SK-N-SH (cell line): Measurements from ENCODE around the gene SNAP25. TPM values are rescaled to one million over a fixed set of nuclear protein-coding genes. Genes with fewer than 3 reads are reported as not detected.

ENCODE experiments used
- CTCF ChIA-PET: fragments of 300-600, 350-600 bp; formaldehyde crosslinking; extraction: SDS; loops from one replicate; lab custom pipeline; 2021; lab: Yijun Ruan, JAX
- POLR2A ChIA-PET: fragments of 350-600 bp; sonication (Branson Sonifier 250); formaldehyde crosslinking; extraction: SDS; loops from one replicate; lab custom pipeline; 2020; ENCODE audit warnings: antibody characterized with exemption, inconsistent platforms; lab: Yijun Ruan, JAX
- DNase-seq: peaks from one replicate; pipeline ENCODE4 v3.0.0; 2012
- H2AFZ ChIP-seq: fragments of 200-600 bp; sonication (generic); 2 replicates; pipeline ENCODE4 v1.8.1; 2016; ENCODE audit warnings: antibody characterized with exemption, mild to moderate bottlenecking, low read depth
- H3F3A ChIP-seq: fragments of 200-600 bp; sonication (generic); replicated peaks from 2 replicates; pipeline ENCODE3; 2016; ENCODE audit warnings: antibody characterized with exemption, mild to moderate bottlenecking; ENCODE audit not compliant: insufficient read depth
- H3K27ac ChIP-seq, 2 experiments: fragments of 200-500 bp in 1 of 2; fragments of 200-600 bp in 1 of 2; sonication (Bioruptor generic) in 1 of 2; sonication (generic), shearing (Covaris generic) in 1 of 2; 2 replicates each; pipeline versions ENCODE4 v1.5.1 to v1.6.1; 2014 to 2016; ENCODE audit warnings: low read depth in 2 of 2, inconsistent platforms in 1 of 2, low read length in 1 of 2, mild to moderate bottlenecking in 1 of 2, mixed read lengths in 1 of 2
- H3K27me3 ChIP-seq: fragments of 200-600 bp; sonication (generic), shearing (Covaris generic); 2 replicates; pipeline ENCODE4 v1.6.1; 2016; ENCODE audit warnings: mixed run types; ENCODE audit not compliant: insufficient read depth
- H3K36me3 ChIP-seq, 2 experiments: fragments of 200-500 bp in 1 of 2; fragments of 200-600 bp in 1 of 2; sonication (Bioruptor generic) in 1 of 2; sonication (generic) in 1 of 2; replicated peaks in 1 of 2; 2 replicates each; pipeline versions ENCODE3 to v1.5.1; 2014 to 2016; ENCODE audit warnings: low read length in 1 of 2, mild to moderate bottlenecking in 1 of 2; ENCODE audit not compliant: insufficient read depth in 2 of 2, control insufficient read depth in 1 of 2
- H3K4me1 ChIP-seq, 2 experiments: fragments of 200-500 bp in 1 of 2; fragments of 200-600 bp in 1 of 2; sonication (Bioruptor generic) in 1 of 2; sonication (generic), shearing (Covaris generic) in 1 of 2; 2 replicates each; pipeline versions ENCODE4 v1.5.1 to v1.6.1; 2014 to 2016; ENCODE audit warnings: low read depth in 1 of 2, low read length in 1 of 2, mixed run types in 1 of 2; ENCODE audit not compliant: insufficient read depth in 2 of 2, control insufficient read depth in 1 of 2
- H3K4me2 ChIP-seq: fragments of 200-600 bp; sonication (generic), shearing (Covaris generic); 2 replicates; pipeline ENCODE4 v1.6.1; 2017; ENCODE audit warnings: mixed run types
- H3K4me3 ChIP-seq, 2 experiments: fragments of 200-500 bp in 1 of 2; fragments of 200-600 bp in 1 of 2; sonication (Bioruptor generic) in 1 of 2; sonication (generic), shearing (Covaris generic) in 1 of 2; 2 replicates each; pipeline versions ENCODE4 v1.5.1 to v1.8.1; 2014 to 2016; ENCODE audit warnings: low read depth in 2 of 2, inconsistent platforms in 1 of 2, low read length in 1 of 2, mild to moderate bottlenecking in 1 of 2, mixed read lengths in 1 of 2, moderate library complexity in 1 of 2
- H3K79me2 ChIP-seq: fragments of 200-600 bp; sonication (generic); 2 replicates; pipeline ENCODE4 v1.8.1; 2017; ENCODE audit warnings: mild to moderate bottlenecking; ENCODE audit not compliant: insufficient read depth
- H3K9ac ChIP-seq: fragments of 200-600 bp; sonication (generic); 2 replicates; pipeline ENCODE4 v1.6.1; 2017; ENCODE audit warnings: mixed run types
- H3K9me2 ChIP-seq: fragments of 200-600 bp; sonication (generic); 2 replicates; pipeline ENCODE4 v1.6.1; 2017; ENCODE audit warnings: mixed run types
- H3K9me3 ChIP-seq: fragments of 200-600 bp; sonication (generic); 2 replicates; pipeline ENCODE4 v1.6.1; 2017; ENCODE audit warnings: mixed run types, mild to moderate bottlenecking, moderate library complexity
- H4K20me1 ChIP-seq: fragments of 200-600 bp; sonication (generic); 2 replicates; pipeline ENCODE4 v1.6.1; 2017; ENCODE audit warnings: mild to moderate bottlenecking, mixed run types; ENCODE audit not compliant: insufficient read depth
- CHD2 ChIP-seq: fragments of 150-350 bp; IDR thresholded peaks from 2 replicates; pipeline ENCODE4 v1.6.1; 2018; ENCODE audit warnings: low read length; ENCODE audit not compliant: partially characterized antibody
- ELF1 ChIP-seq: IDR thresholded peaks from 2 replicates; pipeline ENCODE4 v1.4.0; 2012
- EP300 ChIP-seq, 2 experiments: IDR thresholded peaks; 2 replicates each; pipeline versions ENCODE4 v1.4.0 to v1.6.1; 2012; ENCODE audit warnings: borderline replicate concordance in 1 of 2, low read depth in 1 of 2, low read length in 1 of 2
- EZH2phosphoT487 ChIP-seq: fragments of 200-600 bp; sonication (generic); IDR thresholded peaks from 2 replicates; pipeline ENCODE4 v1.6.1; 2017; ENCODE audit warnings: low read depth, mixed run types, mild to moderate bottlenecking, antibody characterized with exemption, moderate library complexity, borderline replicate concordance
- GABPA ChIP-seq: IDR thresholded peaks from 2 replicates; pipeline ENCODE4 v1.4.0; 2012; ENCODE audit warnings: low read depth, mild to moderate bottlenecking
- GATA2 ChIP-seq: sonication (generic); formaldehyde crosslinking; IDR thresholded peaks from 2 replicates; pipeline ENCODE4 v1.5.0; 2020; ENCODE audit warnings: mild to moderate bottlenecking, missing genetic modification reagents
- MEF2A ChIP-seq: IDR thresholded peaks from 2 replicates; pipeline ENCODE4 v1.4.0; 2012; ENCODE audit warnings: low read depth, borderline replicate concordance
- MXI1 ChIP-seq: IDR thresholded peaks from 2 replicates; pipeline ENCODE4 v1.6.1; 2012; ENCODE audit warnings: mild to moderate bottlenecking, low read depth, low read length, improper control_type of control experiment
- NFIC ChIP-seq: IDR thresholded peaks from 2 replicates; pipeline ENCODE4 v1.4.0; 2012; ENCODE audit warnings: borderline replicate concordance
- NRF1 ChIP-seq: IDR thresholded peaks from 2 replicates; pipeline ENCODE4 v1.6.1; 2012; ENCODE audit warnings: low read depth, mild to moderate bottlenecking, low read length
- POLR2AphosphoS5 ChIP-seq: IDR thresholded peaks from 2 replicates; pipeline ENCODE4 v1.6.1; 2012; ENCODE audit warnings: low read depth, low read length
- RFX5 ChIP-seq: IDR thresholded peaks from 2 replicates; pipeline ENCODE4 v1.6.1; 2012; ENCODE audit warnings: mild to moderate bottlenecking, improper control_type of control experiment, low read length
- RXRA ChIP-seq: IDR thresholded peaks from 2 replicates; pipeline ENCODE4 v1.4.0; 2012; ENCODE audit warnings: low read depth, mild to moderate bottlenecking, borderline replicate concordance
- SIN3A ChIP-seq: IDR thresholded peaks from 2 replicates; pipeline ENCODE4 v1.6.1; 2012; ENCODE audit warnings: low read depth, mild to moderate bottlenecking, low read length, moderate library complexity, borderline replicate concordance
- SMC3 ChIP-seq: IDR thresholded peaks from 2 replicates; pipeline ENCODE4 v1.6.1; 2012; ENCODE audit warnings: low read depth, low read length, improper control_type of control experiment
- TAF1 ChIP-seq: IDR thresholded peaks from 2 replicates; pipeline ENCODE4 v1.6.1; 2012; ENCODE audit warnings: low read depth, mild to moderate bottlenecking, low read length, moderate library complexity, borderline replicate concordance
- TCF12 ChIP-seq: IDR thresholded peaks from 2 replicates; pipeline ENCODE4 v1.4.0; 2012
- TEAD4 ChIP-seq: IDR thresholded peaks from 2 replicates; pipeline ENCODE4 v1.4.0; 2012; ENCODE audit warnings: mild to moderate bottlenecking, borderline replicate concordance; ENCODE audit not compliant: insufficient read depth
- WGBS: methylation state at CpG from one replicate; pipeline ENCODE4 v1.1.6; 2017; ENCODE audit warnings: low lambda C conversion rate; 5-methylcytosine and 5-hydroxymethylcytosine counted together
- polyA plus RNA-seq, 3 experiments: library from polyadenylated mRNA; depleted of rRNA; stranded (reverse); fragments of >200 nt; gene quantifications; 2 replicates each; pipeline ENCODE4 v1.2.3, GENCODE V29; 2012
- TF ChIP-seq, protein P1 (sequence below): IDR thresholded peaks from 2 replicates; pipeline ENCODE4 v1.6.1; 2012; ENCODE audit warnings: mild to moderate bottlenecking, low read depth, low read length, moderate library complexity
- TF ChIP-seq, protein P2 (sequence below): fragments of 150-350 bp; IDR thresholded peaks from 2 replicates; pipeline ENCODE4 v1.6.1; 2016; ENCODE audit warnings: mild to moderate bottlenecking, low read depth, low read length
- TF ChIP-seq, protein P3 (sequence below): IDR thresholded peaks from 2 replicates; pipeline ENCODE4 v1.4.0; 2012; ENCODE audit warnings: low read depth, borderline replicate concordance
- TF ChIP-seq, protein P4 (sequence below): IDR thresholded peaks from 2 replicates; pipeline ENCODE4; 2012
- TF ChIP-seq, protein P5 (sequence below): fragments of 150-350 bp; IDR thresholded peaks from 2 replicates; pipeline ENCODE4 v1.6.1; 2017; ENCODE audit warnings: antibody characterized with exemption, low read length, low read depth, borderline replicate concordance

SNAP25 gene
- polyA plus RNA-seq, 1 of the 3 experiments (the other 2 are of a cell fraction), result 42.4 TPM

DNA sequence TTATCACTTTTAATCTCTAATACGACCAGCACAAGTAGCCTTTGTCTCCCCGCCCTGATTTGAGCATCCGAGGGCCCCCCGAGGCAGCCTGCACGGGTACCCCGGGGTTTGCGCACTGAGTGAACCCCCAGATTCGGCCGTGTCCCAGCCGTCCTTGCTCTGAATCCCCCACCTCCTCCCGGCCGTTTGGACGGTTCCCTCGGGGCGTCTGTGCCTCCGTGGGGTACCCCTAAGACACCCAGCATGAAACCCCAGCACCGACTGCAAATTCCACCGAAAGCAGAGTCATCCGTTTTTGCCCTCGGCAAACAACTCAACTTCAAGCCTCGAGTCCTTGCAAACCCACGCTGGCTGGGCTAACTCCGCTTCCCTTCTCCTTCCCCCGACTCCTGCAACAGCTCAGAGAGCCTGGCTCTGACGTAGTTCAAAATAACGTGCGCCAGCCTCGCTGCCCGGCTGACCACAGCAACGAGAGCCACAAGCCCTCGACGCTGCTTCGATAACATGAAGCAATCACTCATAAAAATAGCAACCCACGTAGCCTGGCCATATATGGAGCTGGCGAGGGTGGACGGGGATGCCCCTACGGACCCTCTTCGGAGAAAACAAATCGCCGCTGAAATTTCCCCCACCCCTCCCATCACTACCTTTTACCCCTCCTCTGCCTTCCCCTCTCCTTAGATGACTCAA lies 764 bp upstream of the SNAP25 start (continued):
- TF ChIP-seq GATA2 (CRISPR knock-in tag) (no peak), TCF12 (no peak; the same call in 1 of the 2 replicates), NRF1 (no peak), RXRA (0 out of 2 replicates have a peak, but pooled peaks have one; percentile 8)
- TF ChIP-seq, all 33 proteins: peak for 10

DNA sequence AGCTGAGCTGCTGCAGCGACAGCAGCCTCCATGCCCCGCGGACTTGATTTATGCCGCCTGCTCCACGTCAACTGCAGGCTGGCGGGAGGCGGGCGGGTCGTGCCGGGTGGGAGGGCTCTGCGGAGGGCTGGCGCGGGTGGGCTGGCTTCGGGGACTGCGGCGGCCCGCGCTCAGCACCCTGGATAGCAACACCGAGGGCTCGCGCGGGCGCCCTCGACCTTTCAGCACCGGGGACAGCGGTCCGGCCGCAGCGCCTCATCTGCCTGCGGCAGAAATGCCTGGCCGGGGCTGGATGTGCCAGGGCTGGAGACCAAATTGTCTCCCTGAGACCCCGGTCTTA lies 792 bp downstream of the SNAP25 start:
- CTCF ChIA-PET, result interaction anchor here (1.0 to 3.9 kb wide), 4 partner anchors 21 to 242 kb away, joined by 3 to 20 read pairs (median 7); no protein-coding TSS in a partner anchor
- Histone ChIP-seq H3K4me2 (peak overlapping the region; percentile 75), H2AFZ (peak overlapping the region; percentile 80; the same call in 1 of the 2 replicates), H3K9me3 (no peaks in the 10 kb centered on the region), H3K4me3 (peak overlapping the region; percentile 68 to 69), H3K9me2 (no peaks in the 10 kb centered on the region), H3K27ac (peak overlapping the region; percentile 48 to 87; a peak in 3 of 4 replicates), H3K27me3 (no peaks in the 10 kb centered on the region), H3K9ac (peak overlapping the region; percentile 44; the same call in 1 of the 2 replicates), H3F3A (peaks cover 15% of the 10 kb centered on the region), H3K36me3 (peaks cover 0 to under 1% of the 10 kb centered on the region in 2 experiments), H3K79me2 (no peaks in the 10 kb centered on the region), H3K4me1 (peaks cover 0 to 20% of the 10 kb centered on the region in 2 experiments; a peak in 2 of 4 replicates), H4K20me1 (peaks cover 4% of the 10 kb centered on the region; the same call in 1 of the 2 replicates)
- DNase-seq, result peak; percentile 84
- POLR2A ChIA-PET, result interaction anchor here (1.0 to 2.7 kb wide), 6 partner anchors 44 to 215 kb away, joined by 3 to 24 read pairs (median 6); partner anchors contain the start of genes ANKEF1, MKKS and SLX4IP
- WGBS, result 0% methylated on average over 2 of the region's 32 CpGs
- TF ChIP-seq CHD2, result peak; percentile 5
- no peak for TF ChIP-seq MEF2A
- TF ChIP-seq EZH2phosphoT487, result no peak
- TF ChIP-seq GATA2 (CRISPR knock-in tag), result 0 out of 2 replicates have a peak, but pooled peaks have one; percentile 13
- TF ChIP-seq TEAD4, result no peak
- peak; percentile 100 for TF ChIP-seq SIN3A
- TF ChIP-seq GABPA, result no peak
- peak; percentile 94 for TF ChIP-seq MXI1
- no peak for TF ChIP-seq NRF1
- peak; percentile 32; the same call in 1 of the 2 replicates for TF ChIP-seq NFIC
- TF ChIP-seq, protein P1, sequence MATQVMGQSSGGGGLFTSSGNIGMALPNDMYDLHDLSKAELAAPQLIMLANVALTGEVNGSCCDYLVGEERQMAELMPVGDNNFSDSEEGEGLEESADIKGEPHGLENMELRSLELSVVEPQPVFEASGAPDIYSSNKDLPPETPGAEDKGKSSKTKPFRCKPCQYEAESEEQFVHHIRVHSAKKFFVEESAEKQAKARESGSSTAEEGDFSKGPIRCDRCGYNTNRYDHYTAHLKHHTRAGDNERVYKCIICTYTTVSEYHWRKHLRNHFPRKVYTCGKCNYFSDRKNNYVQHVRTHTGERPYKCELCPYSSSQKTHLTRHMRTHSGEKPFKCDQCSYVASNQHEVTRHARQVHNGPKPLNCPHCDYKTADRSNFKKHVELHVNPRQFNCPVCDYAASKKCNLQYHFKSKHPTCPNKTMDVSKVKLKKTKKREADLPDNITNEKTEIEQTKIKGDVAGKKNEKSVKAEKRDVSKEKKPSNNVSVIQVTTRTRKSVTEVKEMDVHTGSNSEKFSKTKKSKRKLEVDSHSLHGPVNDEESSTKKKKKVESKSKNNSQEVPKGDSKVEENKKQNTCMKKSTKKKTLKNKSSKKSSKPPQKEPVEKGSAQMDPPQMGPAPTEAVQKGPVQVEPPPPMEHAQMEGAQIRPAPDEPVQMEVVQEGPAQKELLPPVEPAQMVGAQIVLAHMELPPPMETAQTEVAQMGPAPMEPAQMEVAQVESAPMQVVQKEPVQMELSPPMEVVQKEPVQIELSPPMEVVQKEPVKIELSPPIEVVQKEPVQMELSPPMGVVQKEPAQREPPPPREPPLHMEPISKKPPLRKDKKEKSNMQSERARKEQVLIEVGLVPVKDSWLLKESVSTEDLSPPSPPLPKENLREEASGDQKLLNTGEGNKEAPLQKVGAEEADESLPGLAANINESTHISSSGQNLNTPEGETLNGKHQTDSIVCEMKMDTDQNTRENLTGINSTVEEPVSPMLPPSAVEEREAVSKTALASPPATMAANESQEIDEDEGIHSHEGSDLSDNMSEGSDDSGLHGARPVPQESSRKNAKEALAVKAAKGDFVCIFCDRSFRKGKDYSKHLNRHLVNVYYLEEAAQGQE, result peak; percentile 100
- TF ChIP-seq RFX5, result no peak
- TF ChIP-seq, protein P2, sequence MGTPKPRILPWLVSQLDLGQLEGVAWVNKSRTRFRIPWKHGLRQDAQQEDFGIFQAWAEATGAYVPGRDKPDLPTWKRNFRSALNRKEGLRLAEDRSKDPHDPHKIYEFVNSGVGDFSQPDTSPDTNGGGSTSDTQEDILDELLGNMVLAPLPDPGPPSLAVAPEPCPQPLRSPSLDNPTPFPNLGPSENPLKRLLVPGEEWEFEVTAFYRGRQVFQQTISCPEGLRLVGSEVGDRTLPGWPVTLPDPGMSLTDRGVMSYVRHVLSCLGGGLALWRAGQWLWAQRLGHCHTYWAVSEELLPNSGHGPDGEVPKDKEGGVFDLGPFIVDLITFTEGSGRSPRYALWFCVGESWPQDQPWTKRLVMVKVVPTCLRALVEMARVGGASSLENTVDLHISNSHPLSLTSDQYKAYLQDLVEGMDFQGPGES, result no peak
- no peak for TF ChIP-seq SMC3
- peak in 1 of 2 experiments; percentile 49; a peak in 1 of 4 replicates for TF ChIP-seq EP300 (IDR thresholded peaks at IDR 0.05; ENCODE audit: borderline replicate concordance in 1 of 2, low read depth in 1 of 2, low read length in 1 of 2)
- TF ChIP-seq TCF12, result 0 out of 2 replicates have a peak, but pooled peaks have one; percentile 6
- no peak for TF ChIP-seq TAF1
- TF ChIP-seq, protein P3, sequence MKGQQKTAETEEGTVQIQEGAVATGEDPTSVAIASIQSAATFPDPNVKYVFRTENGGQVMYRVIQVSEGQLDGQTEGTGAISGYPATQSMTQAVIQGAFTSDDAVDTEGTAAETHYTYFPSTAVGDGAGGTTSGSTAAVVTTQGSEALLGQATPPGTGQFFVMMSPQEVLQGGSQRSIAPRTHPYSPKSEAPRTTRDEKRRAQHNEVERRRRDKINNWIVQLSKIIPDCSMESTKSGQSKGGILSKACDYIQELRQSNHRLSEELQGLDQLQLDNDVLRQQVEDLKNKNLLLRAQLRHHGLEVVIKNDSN, result no peak
- TF ChIP-seq, protein P4, sequence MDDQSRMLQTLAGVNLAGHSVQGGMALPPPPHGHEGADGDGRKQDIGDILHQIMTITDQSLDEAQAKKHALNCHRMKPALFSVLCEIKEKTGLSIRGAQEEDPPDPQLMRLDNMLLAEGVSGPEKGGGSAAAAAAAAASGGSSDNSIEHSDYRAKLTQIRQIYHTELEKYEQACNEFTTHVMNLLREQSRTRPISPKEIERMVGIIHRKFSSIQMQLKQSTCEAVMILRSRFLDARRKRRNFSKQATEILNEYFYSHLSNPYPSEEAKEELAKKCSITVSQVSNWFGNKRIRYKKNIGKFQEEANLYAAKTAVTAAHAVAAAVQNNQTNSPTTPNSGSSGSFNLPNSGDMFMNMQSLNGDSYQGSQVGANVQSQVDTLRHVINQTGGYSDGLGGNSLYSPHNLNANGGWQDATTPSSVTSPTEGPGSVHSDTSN, result peak; percentile 73
- TF ChIP-seq POLR2AphosphoS5, result no peak
- TF ChIP-seq, protein P5, sequence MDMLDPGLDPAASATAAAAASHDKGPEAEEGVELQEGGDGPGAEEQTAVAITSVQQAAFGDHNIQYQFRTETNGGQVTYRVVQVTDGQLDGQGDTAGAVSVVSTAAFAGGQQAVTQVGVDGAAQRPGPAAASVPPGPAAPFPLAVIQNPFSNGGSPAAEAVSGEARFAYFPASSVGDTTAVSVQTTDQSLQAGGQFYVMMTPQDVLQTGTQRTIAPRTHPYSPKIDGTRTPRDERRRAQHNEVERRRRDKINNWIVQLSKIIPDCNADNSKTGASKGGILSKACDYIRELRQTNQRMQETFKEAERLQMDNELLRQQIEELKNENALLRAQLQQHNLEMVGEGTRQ, result no peak
- TF ChIP-seq ELF1, result no peak
